ENCODE measurements around the gene CTDSP2. TPM values are rescaled to one million over a fixed set of nuclear protein-coding genes. Genes with fewer than 3 reads are reported as not detected.
A peak's percentile ranks its signal among the peaks of the same experiment; 100 is the strongest.

CTDSP2 gene
- 10.9 and 14.2 TPM in 2 replicates for total RNA-seq (2014; rRNA removed; shearing (Covaris generic); ENCODE audit: low replicate concordance)

GRCh38 chr12:57846577-57847319 is at the start of gene CTDSP2:
Gene CTDSP2 (minus strand): TSS chr12:57846729. CDS start chr12:57846435, 294 bp downstream.
- DNase-seq = peak; percentile 96
- H4K20me1 ChIP-seq (ENCODE audit: insufficient read depth, low read depth, low read length) = peaks cover 11% of the 10 kb centered on the region; the same call in 1 of the 2 replicates
- no peaks in the 10 kb centered on the region for H3K27me3 ChIP-seq (ENCODE audit: low read length)
- H3K9me3 ChIP-seq (ENCODE audit: low read length) = no peaks in the 10 kb centered on the region
- H3K4me1 ChIP-seq (ENCODE audit: low read length) = peaks cover 35% of the 10 kb centered on the region
- H3K27ac ChIP-seq (ENCODE audit: low read length) = no peak within 1 kb of the TSS
- no peaks in the 10 kb centered on the region for H3K36me3 ChIP-seq (ENCODE audit: insufficient read depth, low read length)
- H3K79me2 ChIP-seq (ENCODE audit: low read length) = no peaks in the 10 kb centered on the region
- H3K4me2 ChIP-seq (ENCODE audit: low read depth, low read length, poor library complexity, severe bottlenecking) = peak within 1 kb of the TSS; percentile 98
- H2AFZ ChIP-seq (ENCODE audit: low read length) = peak within 1 kb of the TSS; percentile 94
- H3K9ac ChIP-seq (ENCODE audit: low read length) = peak within 1 kb of the TSS; percentile 84
- H3K9me2 ChIP-seq (replicated peaks; ENCODE audit: insufficient read depth, low read length) = no peaks in the 10 kb centered on the region
- peak within 1 kb of the TSS; percentile 96 for H3K4me3 ChIP-seq (ENCODE audit: low read length)

GRCh38 chr12:57896115-57896433 is 49.5 kb upstream of the CTDSP2 start:
- H3K4me1 ChIP-seq (ENCODE audit: low read length) = peaks cover 37% of the 10 kb centered on the region

GRCh38 chr12:57895389-57896114 is 49.0 kb upstream of the CTDSP2 start:
- Histone ChIP-seq H3K4me1 (ENCODE audit: low read length) (peaks cover 37% of the 10 kb centered on the region), H4K20me1 (ENCODE audit: insufficient read depth, low read depth, low read length) (no peaks in the 10 kb centered on the region), H3K36me3 (ENCODE audit: insufficient read depth, low read length) (no peaks in the 10 kb centered on the region), H3K9ac (ENCODE audit: low read length) (no peak overlapping the region), H3K79me2 (ENCODE audit: low read length) (no peaks in the 10 kb centered on the region), H3K9me3 (ENCODE audit: low read length) (no peaks in the 10 kb centered on the region), H3K4me2 (ENCODE audit: low read depth, low read length, poor library complexity, severe bottlenecking) (no peak overlapping the region), H2AFZ (ENCODE audit: low read length) (no peak overlapping the region), H3K27ac (ENCODE audit: low read length) (no peak overlapping the region), H3K4me3 (ENCODE audit: low read length) (no peak overlapping the region), H3K27me3 (ENCODE audit: low read length) (no peaks in the 10 kb centered on the region), H3K9me2 (replicated peaks; ENCODE audit: insufficient read depth, low read length) (no peaks in the 10 kb centered on the region)
- DNase-seq = no peak

More at GRCh38 chr12:57896115-57896433, 49.5 kb upstream of the CTDSP2 start:
- Histone ChIP-seq H3K36me3 (ENCODE audit: insufficient read depth, low read length) (no peaks in the 10 kb centered on the region), H3K27ac (ENCODE audit: low read length) (no peak overlapping the region), H4K20me1 (ENCODE audit: insufficient read depth, low read depth, low read length) (no peaks in the 10 kb centered on the region), H3K9me3 (ENCODE audit: low read length) (no peaks in the 10 kb centered on the region), H2AFZ (ENCODE audit: low read length) (no peak overlapping the region), H3K4me3 (ENCODE audit: low read length) (no peak overlapping the region), H3K27me3 (ENCODE audit: low read length) (no peaks in the 10 kb centered on the region), H3K4me2 (ENCODE audit: low read depth, low read length, poor library complexity, severe bottlenecking) (no peak overlapping the region), H3K9me2 (replicated peaks; ENCODE audit: insufficient read depth, low read length) (no peaks in the 10 kb centered on the region), H3K9ac (ENCODE audit: low read length) (no peak overlapping the region), H3K79me2 (ENCODE audit: low read length) (no peaks in the 10 kb centered on the region)
- no peak for DNase-seq

GRCh38 chr12:57894399-57895292 is 48.1 kb upstream of the CTDSP2 start:
- Histone ChIP-seq H3K9ac (ENCODE audit: low read length) (no peak overlapping the region), H3K27ac (ENCODE audit: low read length) (no peak overlapping the region), H3K4me1 (ENCODE audit: low read length) (peaks cover 37% of the 10 kb centered on the region), H3K9me2 (replicated peaks; ENCODE audit: insufficient read depth, low read length) (no peaks in the 10 kb centered on the region), H4K20me1 (ENCODE audit: insufficient read depth, low read depth, low read length) (no peaks in the 10 kb centered on the region), H3K4me3 (ENCODE audit: low read length) (no peak overlapping the region), H3K27me3 (ENCODE audit: low read length) (no peaks in the 10 kb centered on the region), H3K36me3 (ENCODE audit: insufficient read depth, low read length) (no peaks in the 10 kb centered on the region), H3K4me2 (ENCODE audit: low read depth, low read length, poor library complexity, severe bottlenecking) (no peak overlapping the region), H3K9me3 (ENCODE audit: low read length) (no peaks in the 10 kb centered on the region), H2AFZ (ENCODE audit: low read length) (no peak overlapping the region), H3K79me2 (ENCODE audit: low read length) (no peaks in the 10 kb centered on the region)
- no peak for DNase-seq

GRCh38 chr12:57893431-57894353 is 47.2 kb upstream of the CTDSP2 start:
- H3K79me2 ChIP-seq (ENCODE audit: low read length) = no peaks in the 10 kb centered on the region
- no peak overlapping the region for H3K9ac ChIP-seq (ENCODE audit: low read length)
- H3K4me1 ChIP-seq (ENCODE audit: low read length) = peaks cover 29% of the 10 kb centered on the region
- no peaks in the 10 kb centered on the region for H3K9me3 ChIP-seq (ENCODE audit: low read length)
- H3K9me2 ChIP-seq (replicated peaks; ENCODE audit: insufficient read depth, low read length) = no peaks in the 10 kb centered on the region
- H3K36me3 ChIP-seq (ENCODE audit: insufficient read depth, low read length) = no peaks in the 10 kb centered on the region
- H3K27me3 ChIP-seq (ENCODE audit: low read length) = no peaks in the 10 kb centered on the region
- no peak overlapping the region for H3K4me3 ChIP-seq (ENCODE audit: low read length)
- H2AFZ ChIP-seq (ENCODE audit: low read length) = no peak overlapping the region
- H4K20me1 ChIP-seq (ENCODE audit: insufficient read depth, low read depth, low read length) = no peaks in the 10 kb centered on the region
- DNase-seq = no peak
- H3K27ac ChIP-seq (ENCODE audit: low read length) = no peak overlapping the region
- no peak overlapping the region for H3K4me2 ChIP-seq (ENCODE audit: low read depth, low read length, poor library complexity, severe bottlenecking)

- H3K9ac ChIP-seq (ENCODE audit: low read length) = no peak overlapping the region
- H3K9me3 ChIP-seq (ENCODE audit: low read length) = no peaks in the 10 kb centered on the region
- H3K4me2 ChIP-seq (ENCODE audit: low read depth, low read length, poor library complexity, severe bottlenecking) = no peak overlapping the region
- H4K20me1 ChIP-seq (ENCODE audit: insufficient read depth, low read depth, low read length) = no peaks in the 10 kb centered on the region
- no peaks in the 10 kb centered on the region for H3K9me2 ChIP-seq (replicated peaks; ENCODE audit: insufficient read depth, low read length)
- no peak for DNase-seq
- no peak overlapping the region for H3K4me3 ChIP-seq (ENCODE audit: low read length)
- no peaks in the 10 kb centered on the region for H3K36me3 ChIP-seq (ENCODE audit: insufficient read depth, low read length)
- no peaks in the 10 kb centered on the region for H3K79me2 ChIP-seq (ENCODE audit: low read length)
- H2AFZ ChIP-seq (ENCODE audit: low read length) = no peak overlapping the region
- no peak overlapping the region for H3K27ac ChIP-seq (ENCODE audit: low read length)
- H3K27me3 ChIP-seq (ENCODE audit: low read length) = no peaks in the 10 kb centered on the region
- H3K4me1 ChIP-seq (ENCODE audit: low read length) = peaks cover 17% of the 10 kb centered on the region
Measured at GRCh38 chr12:57892232-57892972, 45.9 kb upstream of the CTDSP2 start.

GRCh38 chr12:57891542-57892228 is 45.2 kb upstream of the CTDSP2 start:
- H3K4me1 ChIP-seq (ENCODE audit: low read length) = peaks cover 10% of the 10 kb centered on the region
- no peak overlapping the region for H3K4me3 ChIP-seq (ENCODE audit: low read length)
- H3K27ac ChIP-seq (ENCODE audit: low read length) = no peak overlapping the region
- H3K36me3 ChIP-seq (ENCODE audit: insufficient read depth, low read length) = no peaks in the 10 kb centered on the region
- no peak for DNase-seq
- H4K20me1 ChIP-seq (ENCODE audit: insufficient read depth, low read depth, low read length) = no peaks in the 10 kb centered on the region
- H3K27me3 ChIP-seq (ENCODE audit: low read length) = no peaks in the 10 kb centered on the region
- no peaks in the 10 kb centered on the region for H3K79me2 ChIP-seq (ENCODE audit: low read length)
- H3K9me2 ChIP-seq (replicated peaks; ENCODE audit: insufficient read depth, low read length) = no peaks in the 10 kb centered on the region
- no peak overlapping the region for H3K4me2 ChIP-seq (ENCODE audit: low read depth, low read length, poor library complexity, severe bottlenecking)
- no peaks in the 10 kb centered on the region for H3K9me3 ChIP-seq (ENCODE audit: low read length)
- H2AFZ ChIP-seq (ENCODE audit: low read length) = no peak overlapping the region
- no peak overlapping the region for H3K9ac ChIP-seq (ENCODE audit: low read length)
